CD14-positive monocyte (primary cell): ENCODE measurements around the gene THY1. TPM values are rescaled to one million over a fixed set of nuclear protein-coding genes. Genes with fewer than 3 reads are reported as not detected.

Source experiments
- DNase-seq, 3 donors: peaks; one replicate each; pipeline ENCODE4 v3.0.0-alpha.2; 2011 to 2022
- H2AFZ ChIP-seq: 2 replicates; pipeline ENCODE4 v1.6.0; 2012; ENCODE audit warnings: mild to moderate bottlenecking, low read depth, low read length, inconsistent platforms; ENCODE audit not compliant: insufficient read depth, poor library complexity, severe bottlenecking
- H3K27ac ChIP-seq, 2 donors: 1 replicate in 1 of 2; 2 replicates in 1 of 2; pipeline ENCODE4 v1.5.1; 2012 to 2013; ENCODE audit warnings: low read length in 2 of 2, control low read depth in 1 of 2, inconsistent platforms in 1 of 2, low read depth in 1 of 2, mild to moderate bottlenecking in 1 of 2
- H3K27me3 ChIP-seq, 2 donors: one replicate each; pipeline versions ENCODE4 v1.6.0 to v1.6.1; 2011 to 2013; ENCODE audit warnings: low read length in 2 of 2; ENCODE audit not compliant: control insufficient read depth in 2 of 2, insufficient read depth in 2 of 2
- H3K36me3 ChIP-seq, 2 donors: replicated peaks in 1 of 2; 1 replicate in 1 of 2; 2 replicates in 1 of 2; pipeline versions ENCODE4 v1.5.1 to v1.6.1; 2012 to 2013; ENCODE audit warnings: low read length in 2 of 2, control low read depth in 1 of 2, inconsistent platforms in 1 of 2, mild to moderate bottlenecking in 1 of 2; ENCODE audit not compliant: insufficient read depth in 2 of 2, control insufficient read depth in 1 of 2
- H3K4me1 ChIP-seq, 2 donors: 1 replicate in 1 of 2; 2 replicates in 1 of 2; pipeline versions ENCODE4 v1.5.1 to v1.6.1; 2012 to 2013; ENCODE audit warnings: low read length in 2 of 2, control low read depth in 1 of 2, inconsistent platforms in 1 of 2, mild to moderate bottlenecking in 1 of 2, moderate library complexity in 1 of 2; ENCODE audit not compliant: insufficient read depth in 2 of 2, control insufficient read depth in 1 of 2
- H3K4me2 ChIP-seq: replicated peaks from 2 replicates; pipeline ENCODE3; 2012; ENCODE audit warnings: low read length, moderate library complexity, mild to moderate bottlenecking; ENCODE audit not compliant: poor library complexity, severe bottlenecking; ENCODE audit errors: extremely low read depth
- H3K4me3 ChIP-seq, 3 experiments: fragments of 200-600 bp in 1 of 3; sonication (generic) in 1 of 3; replicated peaks in 1 of 3; 1 replicate in 2 of 3; 2 replicates in 1 of 3; pipeline ENCODE4 v1.5.1; 2011 to 2013; ENCODE audit warnings: low read length in 3 of 3, mild to moderate bottlenecking in 3 of 3, control low read depth in 2 of 3, low read depth in 2 of 3, inconsistent platforms in 1 of 3, moderate library complexity in 1 of 3
- H3K79me2 ChIP-seq: 2 replicates; pipeline ENCODE4 v1.6.0; 2012; ENCODE audit warnings: mild to moderate bottlenecking, control low read depth, inconsistent platforms, low read length, moderate library complexity; ENCODE audit not compliant: insufficient read depth
- H3K9ac ChIP-seq: 2 replicates; pipeline ENCODE4 v1.6.0; 2017; ENCODE audit warnings: low read length, mild to moderate bottlenecking; ENCODE audit not compliant: insufficient read depth, poor library complexity, severe bottlenecking
- H3K9me3 ChIP-seq, 2 donors: replicated peaks in 1 of 2; 1 replicate in 1 of 2; 2 replicates in 1 of 2; pipeline versions ENCODE4 v1.5.1 to v1.6.1; 2012 to 2013; ENCODE audit warnings: low read length in 2 of 2, control low read depth in 1 of 2; ENCODE audit not compliant: control insufficient read depth in 1 of 2, insufficient read depth in 1 of 2
- H4K20me1 ChIP-seq: 2 replicates; pipeline ENCODE4 v1.6.0; 2012; ENCODE audit warnings: mild to moderate bottlenecking, low read length, control low read depth, moderate library complexity; ENCODE audit not compliant: insufficient read depth
- H3K27ac Mint-ChIP-seq, 7 donors: one replicate each; pipeline ENCODE4 v1.8.0; 2020; ENCODE audit warnings: mild to moderate bottlenecking in 7 of 7, mixed read lengths in 7 of 7, moderate library complexity in 6 of 7, inconsistent platforms in 2 of 7
- H3K27me3 Mint-ChIP-seq, 3 donors: one replicate each; pipeline ENCODE4 v1.8.0; 2021 to 2022; ENCODE audit warnings: low read depth in 3 of 3, mild to moderate bottlenecking in 3 of 3, mixed read lengths in 3 of 3, moderate library complexity in 3 of 3, inconsistent platforms in 1 of 3
- H3K36me3 Mint-ChIP-seq, 2 donors: one replicate each; pipeline ENCODE4 v1.8.0; 2020; ENCODE audit warnings: mixed read lengths in 2 of 2, inconsistent platforms in 1 of 2, mild to moderate bottlenecking in 1 of 2
- H3K4me1 Mint-ChIP-seq: one replicate; pipeline ENCODE4 v1.8.0; 2020; ENCODE audit warnings: mild to moderate bottlenecking, mixed read lengths
- H3K4me3 Mint-ChIP-seq, 2 donors: one replicate each; pipeline ENCODE4 v1.8.0; 2020; ENCODE audit warnings: mild to moderate bottlenecking in 2 of 2, mixed read lengths in 2 of 2, moderate library complexity in 1 of 2
- H3K9me3 Mint-ChIP-seq, 7 donors: one replicate each; pipeline ENCODE4 v1.8.0; 2020 to 2022; ENCODE audit warnings: mixed read lengths in 7 of 7, mild to moderate bottlenecking in 6 of 7, moderate library complexity in 6 of 7, inconsistent platforms in 2 of 7
- CTCF ChIP-seq: fragments of 200-600 bp; IDR thresholded peaks from one replicate; pipeline ENCODE4 v1.8.0; 2022; ENCODE audit warnings: antibody characterized with exemption, mild to moderate bottlenecking
- WGBS: methylation state at CpG from one replicate; pipeline ENCODE4 v1.1.5; 2013; ENCODE audit warnings: missing lambda C conversion rate; ENCODE audit not compliant: insufficient coverage; 5-methylcytosine and 5-hydroxymethylcytosine counted together
- intact Hi-C, 2 donors: fragments of 100-400 bp; cut with micrococcal nuclease; formaldehyde crosslinking; loops; one replicate each; pipeline versions ENCODE4 v1.15.0 to v1.15.1; 2023
- polyA plus RNA-seq, 3 donors: library from polyadenylated mRNA; depleted of rRNA in 1 of 3; unstranded in 2 of 3; stranded (reverse) in 1 of 3; fragments of 300-500 nt in 2 of 3; fragments of >200 nt in 1 of 3; fragmentation: Illumina TruSeq in 2 of 3; gene quantifications; 1 replicate in 2 of 3; 2 replicates in 1 of 3; pipeline ENCODE4 v1.2.3, GENCODE V29; 2012 to 2021

Gene THY1
- polyA plus RNA-seq, 3 donors: not detected

GRCh38 chr11:119446871-119447663 lies 24.1 kb upstream of the THY1 start:
- H3K4me3 Mint-ChIP-seq: no peak overlapping the region
- Histone ChIP-seq H2AFZ (peak overlapping the region; percentile 2), H3K9me3 (no peaks in the 10 kb centered on the region), H3K27ac (no peak overlapping the region), H3K36me3 (no peaks in the 10 kb centered on the region), H3K9ac (no peak overlapping the region), H4K20me1 (no peaks in the 10 kb centered on the region), H3K27me3 (no peaks in the 10 kb centered on the region), H3K4me3 (no peak overlapping the region), H3K4me1 (no peaks in the 10 kb centered on the region), H3K4me2 (no peak overlapping the region), H3K79me2 (no peaks in the 10 kb centered on the region)
- WGBS: 41% methylated on average over 6 of the region's 10 CpGs
- peaks cover 0 to 1% (median 0%) of the 10 kb centered on the region in 7 donors for H3K9me3 Mint-ChIP-seq
- H3K27me3 Mint-ChIP-seq: peaks cover 2 to 6% (median 4%) of the 10 kb centered on the region in 3 donors
- no peaks in the 10 kb centered on the region for H3K4me1 Mint-ChIP-seq
- no peak for TF ChIP-seq CTCF
- intact Hi-C loops: no loop called here
- DNase-seq: no peak
- H3K36me3 Mint-ChIP-seq: no peaks in the 10 kb centered on the region
- H3K27ac Mint-ChIP-seq: no peak overlapping the region

GRCh38 chr11:119446434-119446833 lies 23.5 kb upstream of the THY1 start:
- Histone ChIP-seq H3K27me3 (no peaks in the 10 kb centered on the region), H3K27ac (no peak overlapping the region), H3K4me3 (no peak overlapping the region), H3K4me2 (no peak overlapping the region), H3K9ac (no peak overlapping the region), H2AFZ (no peak overlapping the region), H3K4me1 (no peaks in the 10 kb centered on the region), H3K79me2 (no peaks in the 10 kb centered on the region), H4K20me1 (no peaks in the 10 kb centered on the region), H3K36me3 (no peaks in the 10 kb centered on the region), H3K9me3 (no peaks in the 10 kb centered on the region)
- Mint-ChIP-seq H3K4me3 (no peak overlapping the region), H3K4me1 (no peaks in the 10 kb centered on the region), H3K36me3 (no peaks in the 10 kb centered on the region), H3K27me3 (peaks cover 2 to 6% (median 4%) of the 10 kb centered on the region in 3 donors), H3K27ac (no peak overlapping the region), H3K9me3 (peaks cover 0 to 1% (median 0%) of the 10 kb centered on the region in 7 donors)
- intact Hi-C loops: no loop called here
- WGBS: 91% methylated on average over 8 of the region's 8 CpGs
- DNase-seq: no peak
- TF ChIP-seq CTCF: no peak
